GM18520 (cell line): ENCODE results near the gene P2RX5.

ENCODE experiments used
- ATAC-seq: cut with Tn5 transposase; IDR thresholded peaks from one replicate; pipeline ENCODE4 v1.9.1; 2021; ENCODE audit not compliant: unreplicated experiment

P2RX5 gene

GRCh38 chr17:3682033-3682432, 13.9 kb downstream of the P2RX5 start:
- no peak for ATAC-seq

- ATAC-seq = no peak
Measured at GRCh38 chr17:3681565-3681964, 14.4 kb downstream of the P2RX5 start.

- ATAC-seq = no peak
Measured at GRCh38 chr17:3681057-3681456, 14.9 kb downstream of the P2RX5 start.

GRCh38 chr17:3679531-3680126, 16.3 kb downstream of the P2RX5 start:
- ATAC-seq = no peak

DNA sequence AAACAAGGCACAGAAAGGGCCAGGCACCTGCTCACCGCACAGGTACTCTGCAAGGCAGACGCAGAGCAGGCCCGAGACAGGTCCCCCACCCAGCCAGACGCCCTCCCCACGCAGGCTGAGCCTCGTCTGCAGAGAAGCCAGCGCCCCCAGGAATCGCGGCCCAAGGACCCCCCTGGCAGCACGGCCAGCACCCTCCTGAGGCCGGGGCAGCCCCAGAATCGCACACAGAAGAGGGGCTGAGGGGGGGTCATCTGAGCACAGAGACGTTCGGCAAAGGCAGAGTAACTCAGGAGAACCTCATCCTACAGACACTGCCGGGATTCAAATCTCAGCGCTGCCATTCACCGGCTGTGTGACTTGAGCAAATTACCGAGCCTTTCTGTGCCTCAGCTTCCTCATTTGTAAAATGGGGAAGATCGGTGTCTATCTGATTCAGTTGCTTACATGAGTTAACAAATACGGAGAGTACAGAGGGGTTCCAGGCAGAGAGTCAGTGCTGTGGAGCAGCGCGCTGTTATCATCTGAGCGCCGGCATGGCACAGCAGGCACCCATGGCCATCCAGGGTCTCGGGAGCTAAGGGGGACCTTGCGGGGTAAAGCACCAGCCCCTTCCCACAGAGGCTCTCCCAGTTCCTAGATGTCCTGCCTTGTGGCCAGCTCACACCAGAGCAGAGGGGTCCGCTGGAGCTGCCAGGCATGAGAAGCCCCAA, 17.0 kb downstream of the P2RX5 start:
- no peak for ATAC-seq

DNA sequence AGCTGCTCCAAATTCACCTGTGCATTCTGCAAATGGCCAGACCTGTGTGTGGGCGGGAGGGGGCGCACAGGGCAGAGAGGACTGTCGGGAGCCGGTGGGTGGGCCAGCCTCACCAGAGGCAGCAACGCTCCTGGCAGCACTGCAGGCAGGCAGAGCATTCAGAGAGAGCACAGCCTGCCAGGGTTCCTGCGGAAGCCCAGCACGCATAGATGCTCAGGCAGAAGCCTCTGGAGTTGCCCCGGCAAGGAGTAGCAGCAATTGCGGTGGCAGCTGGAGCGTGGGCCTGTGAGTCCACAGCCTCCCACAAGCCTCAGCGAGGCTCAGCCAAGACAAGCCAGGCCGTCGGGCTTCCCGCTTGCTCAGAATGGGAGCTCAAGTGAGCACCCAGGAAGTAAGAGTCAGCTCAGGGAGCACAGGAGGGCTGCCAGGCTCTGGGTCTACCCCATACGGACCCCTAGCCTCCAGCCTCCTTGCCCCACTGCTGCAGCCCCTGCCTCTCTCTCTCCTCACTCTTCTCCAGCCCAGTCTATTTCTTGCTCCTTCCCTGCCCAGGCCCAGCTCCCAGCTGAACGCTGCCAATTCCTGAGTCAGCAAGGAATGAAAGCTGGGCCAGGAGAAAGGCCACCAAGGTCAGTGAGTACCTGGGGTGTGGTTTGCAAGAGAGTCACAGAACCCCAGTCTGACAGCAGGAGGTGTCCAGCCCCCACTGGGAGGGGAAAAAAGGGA, 17.7 kb downstream of the P2RX5 start:
- ATAC-seq = no peak

- no peak for ATAC-seq
Measured at GRCh38 chr17:3675886-3676285, 20.1 kb downstream of the P2RX5 start.

DNA sequence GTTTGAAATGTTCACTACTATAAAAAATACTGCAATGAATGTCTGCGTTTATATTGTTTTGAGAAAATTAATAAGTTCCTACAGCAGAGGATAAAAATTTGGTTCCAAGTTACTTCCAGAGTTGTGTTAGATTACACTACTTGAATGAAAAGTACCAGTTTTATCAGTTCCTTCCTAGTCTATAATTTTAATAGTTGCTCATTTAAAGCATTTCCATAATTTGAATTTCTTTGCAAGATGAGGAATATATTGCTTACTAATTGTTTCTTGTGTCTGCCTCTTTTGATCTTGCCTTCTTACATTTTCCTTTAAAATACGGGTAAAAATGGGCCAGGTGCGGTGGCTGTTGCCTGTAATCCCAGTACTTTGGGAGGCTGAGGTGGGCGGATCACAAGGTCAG, 23.4 kb downstream of the P2RX5 start:
- ATAC-seq = no peak

- ATAC-seq = no peak
Measured at GRCh38 chr17:3669548-3669947, 26.4 kb downstream of the P2RX5 start.

DNA sequence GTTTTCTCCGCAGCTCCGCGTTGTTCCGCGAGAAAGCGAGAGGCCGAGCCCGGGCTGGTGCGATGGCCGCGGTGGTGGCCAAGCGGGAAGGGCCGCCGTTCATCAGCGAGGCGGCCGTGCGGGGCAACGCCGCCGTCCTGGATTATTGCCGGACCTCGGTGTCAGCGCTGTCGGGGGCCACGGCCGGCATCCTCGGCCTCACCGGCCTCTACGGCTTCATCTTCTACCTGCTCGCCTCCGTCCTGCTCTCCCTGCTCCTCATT, 26.9 kb downstream of the P2RX5 start:
- ATAC-seq = no peak

DNA sequence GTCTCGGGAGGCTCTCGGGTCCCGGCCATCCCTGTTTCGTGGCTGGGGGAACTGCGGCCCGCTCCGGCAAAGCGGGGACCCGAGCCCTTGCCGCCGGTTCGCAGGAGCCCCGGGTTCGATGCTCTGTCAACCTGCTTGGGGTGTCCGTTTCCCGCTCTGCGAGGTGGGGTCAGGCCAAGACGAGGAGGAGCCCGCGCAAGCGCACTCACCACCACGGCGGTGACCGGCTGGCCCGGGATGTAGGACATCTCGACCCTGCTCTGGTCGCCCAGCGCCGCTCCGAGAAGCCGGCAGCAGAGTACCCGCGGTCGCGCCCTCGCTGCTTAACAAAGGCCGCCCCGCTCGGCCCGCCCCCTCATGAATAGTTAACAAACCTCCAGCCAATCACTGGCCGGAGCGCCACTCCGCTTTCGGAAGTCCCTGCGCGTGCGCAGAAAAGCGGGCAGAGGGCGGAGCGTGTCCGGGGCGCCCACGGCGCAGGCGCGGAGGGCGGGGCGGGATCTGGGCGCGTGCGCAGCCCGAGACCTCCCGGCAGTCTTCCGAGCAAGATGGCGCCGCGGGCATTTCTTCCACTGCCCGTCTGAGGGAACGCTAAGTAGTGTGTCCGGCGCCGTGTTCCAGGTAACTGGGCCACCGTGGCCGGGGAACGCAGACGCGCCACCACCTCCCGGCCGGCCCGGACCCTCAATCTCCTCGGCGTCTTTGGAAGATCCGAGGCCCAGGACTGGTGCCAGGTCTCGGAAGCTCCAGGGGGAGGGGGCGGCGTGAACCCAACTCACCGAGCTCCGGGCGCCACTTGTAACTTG, 27.5 kb downstream of the P2RX5 start, which contains the start of the genes EMC6 and TAX1BP3:
Gene EMC6 (plus strand): TSS at position 534 of the 806 bp plus-strand sequence. CDS start 335 bp downstream, outside the sequence.
Gene TAX1BP3 (minus strand): TSS at position 300 of the 806 bp plus-strand sequence. CDS start 52 bp downstream, at position 248.
- ATAC-seq = peak; percentile 91

DNA sequence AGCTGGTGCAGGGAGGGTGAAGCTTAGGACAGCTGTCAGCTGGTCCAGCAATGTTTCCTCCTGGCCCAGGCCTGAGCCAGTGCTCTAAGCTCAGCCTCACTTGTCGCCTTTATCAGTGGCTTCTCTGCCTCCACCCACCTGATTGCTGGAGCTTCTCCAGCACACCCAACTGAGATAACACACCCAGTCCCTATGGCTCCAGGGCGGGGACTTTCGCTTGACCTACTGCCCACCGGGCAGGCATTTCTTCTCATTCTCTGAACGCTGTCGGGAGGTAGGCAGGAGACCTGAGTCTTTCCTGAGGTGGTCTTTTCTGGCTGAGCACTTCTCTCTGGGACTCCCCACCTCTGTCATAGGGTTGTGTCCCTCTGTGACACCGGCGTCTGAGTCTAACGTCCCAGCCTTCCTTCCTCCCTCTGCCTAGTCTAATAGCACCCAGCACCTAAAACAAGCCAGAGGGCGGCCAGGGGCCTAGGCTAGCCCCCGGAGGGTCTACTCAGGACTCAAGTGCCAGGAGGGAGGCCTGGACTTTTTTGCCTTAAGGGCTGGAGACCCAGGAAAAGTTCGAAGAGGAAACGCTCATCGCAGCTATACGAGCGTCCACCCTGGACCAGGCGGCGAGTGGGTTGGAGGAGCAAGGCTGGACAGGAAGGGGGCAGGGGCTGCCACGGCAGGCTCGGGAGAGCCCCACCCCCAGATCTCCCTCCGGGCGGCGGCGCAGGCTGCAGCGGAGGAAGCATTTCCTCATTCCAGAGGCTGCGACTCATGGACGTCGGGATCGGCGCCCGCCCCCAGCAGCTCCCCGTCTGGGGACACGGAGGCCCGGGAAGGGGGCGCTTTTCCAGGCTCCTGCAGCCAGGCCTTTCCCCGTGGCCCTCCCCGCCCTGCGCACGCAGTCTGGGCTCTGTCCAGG, 28.3 kb downstream of the P2RX5 start:
- ATAC-seq = no peak

- ATAC-seq = no peak
Measured at GRCh38 chr17:3666516-3666915, 29.4 kb downstream of the P2RX5 start.

DNA sequence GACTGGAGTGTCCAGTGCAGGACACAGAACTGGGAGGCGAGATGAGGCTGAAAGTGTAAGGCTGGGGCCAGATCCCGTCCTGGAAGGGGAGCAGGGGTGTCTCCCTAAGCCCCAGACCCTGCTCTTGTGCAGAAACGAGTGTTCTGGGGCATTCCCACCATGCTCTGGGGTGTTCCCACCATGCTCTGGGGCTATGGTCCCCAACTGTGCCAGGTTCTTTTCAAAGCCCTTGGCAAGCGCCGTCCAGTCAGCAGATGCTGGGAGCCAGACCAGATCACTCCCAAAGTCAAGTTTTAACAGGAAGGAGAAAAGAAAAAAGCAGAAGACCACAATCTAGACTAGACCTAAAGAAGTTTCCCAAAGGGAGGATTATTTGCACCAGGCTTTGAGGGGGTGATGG, 30.1 kb downstream of the P2RX5 start:
- no peak for ATAC-seq

- ATAC-seq = no peak
Measured at GRCh38 chr17:3663102-3664011, 32.6 kb downstream of the P2RX5 start.

DNA sequence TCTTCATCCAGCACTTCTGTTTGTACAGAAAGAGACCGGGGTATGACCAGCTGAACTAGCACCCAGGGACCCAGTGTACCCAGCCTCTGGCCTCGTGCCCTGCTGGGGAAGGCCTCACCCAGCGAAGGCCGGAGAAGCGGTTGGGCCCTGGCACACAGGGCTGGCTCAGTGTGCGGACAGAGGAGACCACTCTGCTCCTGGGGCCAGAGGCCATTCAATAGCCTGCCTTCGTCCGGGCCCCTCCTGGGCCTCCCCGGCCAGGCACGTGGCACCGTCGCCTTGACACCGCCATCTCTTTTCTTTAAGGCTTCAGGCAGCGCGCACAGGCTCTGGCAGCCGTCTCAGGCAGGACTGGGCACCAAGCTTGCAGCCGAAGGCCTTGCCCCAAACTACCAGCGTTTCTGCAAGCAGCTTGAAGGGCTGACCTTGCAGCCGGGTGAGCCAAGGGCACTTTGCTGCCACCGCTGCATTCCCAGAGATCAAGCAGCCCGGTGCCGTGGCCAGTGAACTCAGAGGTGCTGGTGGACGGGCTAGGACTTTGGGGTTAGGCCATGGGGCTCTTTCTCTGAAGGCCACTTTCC, 35.6 kb downstream of the P2RX5 start:
- ATAC-seq = no peak

DNA sequence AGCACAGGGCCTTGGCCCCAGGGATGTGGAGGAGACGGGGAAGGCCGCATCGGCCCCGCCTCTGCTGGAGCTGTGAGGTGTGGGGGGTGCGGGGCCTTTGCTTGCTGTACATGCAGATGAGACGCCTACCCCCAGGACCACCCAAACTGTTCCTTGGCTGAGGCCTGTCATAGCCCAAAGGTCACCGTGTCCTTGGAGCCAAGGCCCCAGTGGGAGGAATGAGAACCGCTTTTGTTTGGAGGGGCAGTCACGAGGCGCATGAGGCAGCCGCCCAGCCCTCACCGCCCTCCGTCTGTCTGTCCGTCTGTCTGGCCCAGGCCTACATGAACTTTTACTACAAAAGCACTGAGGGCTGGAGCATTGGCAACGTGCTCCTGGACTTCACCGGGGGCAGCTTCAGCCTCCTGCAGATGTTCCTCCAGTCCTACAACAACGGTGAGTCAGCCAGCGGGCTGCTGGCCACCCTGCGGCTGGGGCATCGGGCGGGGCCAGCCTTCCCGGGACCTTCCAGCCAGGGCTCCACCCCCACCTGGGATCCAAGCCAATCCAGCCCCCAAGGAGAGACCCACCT, 36.3 kb downstream of the P2RX5 start:
- no peak for ATAC-seq

GRCh38 chr17:3658784-3659449, 37.0 kb downstream of the P2RX5 start:
- ATAC-seq = no peak
